ENCODE data around the gene HACD4.

GRCh38 chr9:21056931-21057330 lies 25.5 kb upstream of the HACD4 start:
- TF ChIP-seq CTCF (IDR thresholded peaks at IDR 0.05) (no peak), POLR2A (IDR thresholded peaks at IDR 0.05) (no peak)

All from body of pancreas (tissue), 4 donors.